ENCODE results near the gene PLCH1. TPM values are rescaled to one million over a fixed set of nuclear protein-coding genes. Genes with fewer than 3 reads are reported as not detected.

PLCH1 gene
- total and polyA plus RNA-seq, 9 of the 15 experiments (the other 6 are each of a cell fraction or from before 2014, with no cell fraction given): 0.17 to 0.62 (median 0.40) TPM

- 0 out of 2 replicates have a peak, but pooled peaks have one; percentile 19 for TF ChIP-seq ZKSCAN8 (CRISPR knock-in tag; IDR thresholded peaks at IDR 0.05)
Observed at GRCh38 chr3:155334215-155334913, 410.5 kb downstream of the PLCH1 start (continued).

GRCh38 chr3:155332716-155333115 lies 412.2 kb downstream of the PLCH1 start:
- CTCF ChIA-PET (ENCODE audit: low intra/inter-chr PET ratio): interaction anchor here (0.6 kb wide), 1 partner anchor 1076 kb away, joined by 3 read pairs; no protein-coding TSS in a partner anchor
- no TSS peak for BruUV-seq (replicated peaks)
- Histone ChIP-seq H3K4me3 (no peak overlapping the region), H2AFZ (ENCODE audit: low read depth, low read length) (0 out of 2 replicates have a peak overlapping the region, but pooled peaks have one; percentile 5), H3K4me2 (ENCODE audit: insufficient read depth, low read length) (no peak overlapping the region), H3K27ac (ENCODE audit: extremely low read depth, low read depth, low read length) (no peak overlapping the region), H3K79me2 (ENCODE audit: control insufficient read depth, insufficient read depth, low read length) (no peaks in the 10 kb centered on the region), H3K9ac (ENCODE audit: insufficient read depth in 1 of 2, low read depth in 2 of 2, low read length in 2 of 2) (no peak overlapping the region), H3K9me3 (replicated peaks; ENCODE audit: control insufficient read depth, insufficient read depth, low read depth, low read length) (peaks cover 3% of the 10 kb centered on the region), H3K9me1 (ENCODE audit: control insufficient read depth, insufficient read depth, low read length) (no peaks in the 10 kb centered on the region), H3K36me3 (ENCODE audit: control insufficient read depth, insufficient read depth, low read length) (no peaks in the 10 kb centered on the region), H3K4me1 (replicated peaks in 1 of 2; ENCODE audit: control insufficient read depth in 2 of 2, insufficient read depth in 2 of 2, low read length in 2 of 2) (peaks cover 3 to 31% of the 10 kb centered on the region in 2 experiments; a peak in 4 of 5 replicates), H3K27me3 (ENCODE audit: control insufficient read depth in 2 of 2, insufficient read depth in 2 of 2, low read length in 2 of 2) (no peaks in the 10 kb centered on the region), H4K20me1 (replicated peaks; ENCODE audit: control insufficient read depth, insufficient read depth, low read length) (no peaks in the 10 kb centered on the region)
- in situ Hi-C loops (cut with MboI) (no loop called here), intact Hi-C loops (cut with micrococcal nuclease) (no loop called here)
- TF ChIP-seq ETV1 (tag; conservative IDR thresholded peaks at IDR 0.05; ENCODE audit: low read depth): no peak
- no peak for TF ChIP-seq NFIC (IDR thresholded peaks at IDR 0.05)
- TF ChIP-seq, protein P1, sequence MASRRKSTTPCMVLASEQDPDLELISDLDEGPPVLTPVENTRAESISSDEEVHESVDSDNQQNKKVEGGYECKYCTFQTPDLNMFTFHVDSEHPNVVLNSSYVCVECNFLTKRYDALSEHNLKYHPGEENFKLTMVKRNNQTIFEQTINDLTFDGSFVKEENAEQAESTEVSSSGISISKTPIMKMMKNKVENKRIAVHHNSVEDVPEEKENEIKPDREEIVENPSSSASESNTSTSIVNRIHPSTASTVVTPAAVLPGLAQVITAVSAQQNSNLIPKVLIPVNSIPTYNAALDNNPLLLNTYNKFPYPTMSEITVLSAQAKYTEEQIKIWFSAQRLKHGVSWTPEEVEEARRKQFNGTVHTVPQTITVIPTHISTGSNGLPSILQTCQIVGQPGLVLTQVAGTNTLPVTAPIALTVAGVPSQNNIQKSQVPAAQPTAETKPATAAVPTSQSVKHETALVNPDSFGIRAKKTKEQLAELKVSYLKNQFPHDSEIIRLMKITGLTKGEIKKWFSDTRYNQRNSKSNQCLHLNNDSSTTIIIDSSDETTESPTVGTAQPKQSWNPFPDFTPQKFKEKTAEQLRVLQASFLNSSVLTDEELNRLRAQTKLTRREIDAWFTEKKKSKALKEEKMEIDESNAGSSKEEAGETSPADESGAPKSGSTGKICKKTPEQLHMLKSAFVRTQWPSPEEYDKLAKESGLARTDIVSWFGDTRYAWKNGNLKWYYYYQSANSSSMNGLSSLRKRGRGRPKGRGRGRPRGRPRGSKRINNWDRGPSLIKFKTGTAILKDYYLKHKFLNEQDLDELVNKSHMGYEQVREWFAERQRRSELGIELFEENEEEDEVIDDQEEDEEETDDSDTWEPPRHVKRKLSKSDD (conservative IDR thresholded peaks at IDR 0.05; ENCODE audit: low read length): no peak
- 64% methylated on average over 4 of the region's 4 CpGs for WGBS (ENCODE audit: insufficient coverage, low coverage, missing lambda C conversion rate)
- POLR2A ChIA-PET: no interaction called here
- DNase-seq (ENCODE audit: extremely low read depth in 1 of 4, low spot score in 3 of 4): no peak
- FAIRE-seq: no peak
- no peak for ATAC-seq

Measured in K562 (cell line).